ENCODE results near the gene AGAP3.
A peak's percentile ranks its signal among the peaks of the same experiment; 100 is the strongest.

The AGAP3 gene

DNA sequence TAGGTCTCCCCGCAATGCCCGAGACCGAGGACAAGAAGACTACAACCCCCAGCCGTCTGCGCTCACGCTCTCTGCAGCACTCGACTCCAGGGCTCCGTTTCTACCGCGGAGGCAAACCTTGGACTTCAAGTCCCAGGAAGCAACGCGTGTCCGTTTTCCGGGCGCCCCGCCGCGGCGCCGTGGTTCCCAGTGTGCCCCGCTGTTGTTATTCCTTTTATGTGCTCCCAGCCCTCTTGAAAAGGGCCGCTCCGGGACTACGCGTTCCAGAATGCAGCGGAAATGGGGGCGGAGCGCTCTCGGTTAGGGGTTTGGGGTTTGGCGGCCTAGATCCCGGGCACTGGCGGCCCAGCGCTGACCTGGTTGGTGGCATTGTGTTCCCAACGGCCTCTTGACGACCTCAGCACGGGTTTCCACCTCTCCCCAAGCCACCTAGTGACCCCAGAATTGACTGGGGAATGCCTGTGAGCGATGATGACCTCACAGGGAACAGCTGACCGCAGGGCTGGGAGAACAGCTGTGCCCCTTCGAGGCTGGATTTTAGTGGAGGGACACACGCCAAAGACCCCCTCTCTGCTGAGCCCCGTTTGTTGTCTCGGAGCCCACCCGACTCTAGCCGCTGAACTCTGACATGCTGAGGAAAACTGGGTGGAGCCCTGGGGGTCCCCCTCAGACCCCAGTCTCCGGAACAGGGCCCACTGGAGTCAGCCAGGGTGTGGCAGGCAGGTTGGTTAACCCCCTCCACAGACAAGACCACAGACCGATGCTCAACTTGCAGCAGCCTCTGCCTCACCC lies 28.1 kb upstream of the AGAP3 start:
- DNase-seq, result peak; percentile 99

DNA sequence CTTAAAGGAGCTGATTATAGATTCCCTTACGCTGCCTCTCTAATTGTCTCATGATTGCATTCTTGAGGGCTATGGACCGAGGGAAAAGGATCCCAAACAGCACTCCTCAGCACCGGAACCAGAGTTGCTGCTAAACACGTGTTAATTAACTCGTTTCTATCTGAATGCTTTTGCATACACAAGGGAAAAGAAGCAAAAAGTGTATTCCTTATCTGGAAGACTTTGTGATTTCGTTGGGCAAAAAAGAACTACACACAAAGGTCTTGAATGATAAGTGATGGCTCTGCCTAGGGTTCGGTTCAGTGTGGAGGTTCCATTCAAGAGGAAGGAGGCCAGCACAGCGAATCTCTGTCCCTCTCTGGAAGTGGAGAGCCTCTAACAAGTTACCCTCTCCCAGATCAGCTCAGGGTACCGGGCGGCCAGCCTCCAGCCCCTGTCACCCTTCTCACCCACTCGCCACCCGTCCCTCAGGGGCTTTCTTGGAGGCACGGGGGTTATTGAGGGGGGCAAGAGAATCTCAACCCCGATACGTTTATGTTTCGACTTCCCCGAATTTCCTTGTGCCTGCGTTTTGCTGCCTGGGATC lies 27.4 kb upstream of the AGAP3 start:
- DNase-seq, result no peak

DNA sequence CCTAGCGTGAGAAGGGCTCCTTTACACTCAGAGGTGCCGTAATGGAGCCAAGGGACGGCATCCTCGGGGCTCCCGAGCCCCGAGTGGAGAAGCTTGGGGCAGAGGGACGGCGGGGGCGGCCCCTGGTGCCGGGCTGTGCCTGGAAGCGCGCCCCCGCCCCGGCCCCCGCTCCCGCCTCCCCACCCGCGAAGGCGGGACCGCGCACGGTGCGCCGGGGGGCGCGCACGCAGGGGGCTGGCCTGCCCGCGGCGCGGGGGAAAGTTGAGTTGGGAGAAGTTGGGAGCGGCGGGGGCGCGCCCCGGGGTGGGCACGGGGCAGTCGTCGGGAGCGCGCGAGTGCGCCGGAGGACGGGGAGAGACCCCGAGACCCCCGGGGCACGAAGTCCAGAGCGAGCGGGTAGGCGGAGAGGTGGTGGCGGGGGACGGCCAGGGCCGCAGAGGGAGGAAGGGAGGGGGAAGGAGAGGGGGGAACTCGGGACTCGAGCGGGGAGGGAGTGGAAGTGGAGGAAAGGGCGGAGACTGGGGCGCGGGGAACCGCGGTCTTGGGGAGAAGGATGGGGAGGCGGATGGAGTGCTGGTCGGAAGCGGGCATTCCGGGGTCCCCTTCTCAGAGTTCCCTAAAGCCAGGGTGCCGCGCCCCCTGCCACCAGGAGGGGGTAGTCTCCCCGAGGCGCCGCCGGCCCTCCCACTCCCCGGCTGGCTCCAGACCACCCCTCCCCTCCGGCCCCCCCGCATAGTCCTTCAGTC lies 26.7 kb upstream of the AGAP3 start, which contains the start of gene SLC4A2:
Gene SLC4A2 (plus strand): TSS at position 223 of the 746 bp plus-strand sequence. CDS start 2,399 bp downstream, outside the sequence.
- DNase-seq, result peak; percentile 62

DNA sequence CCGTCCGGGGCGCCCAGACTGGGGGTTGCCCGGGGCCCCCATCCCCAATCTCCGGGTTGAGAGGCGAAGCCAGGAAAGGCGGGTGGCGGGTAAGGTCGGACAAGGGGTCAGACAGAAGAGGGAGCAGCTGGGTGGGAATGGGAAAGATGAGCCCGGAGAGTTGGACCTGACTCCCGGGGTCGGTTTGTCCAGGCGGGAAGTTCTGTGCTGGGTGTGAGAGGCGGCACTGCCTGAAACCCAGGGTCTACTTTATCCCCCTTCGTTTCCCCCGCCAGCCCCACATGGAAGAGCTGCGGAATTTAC lies 26.2 kb upstream of the AGAP3 start:
- no peak for DNase-seq

DNA sequence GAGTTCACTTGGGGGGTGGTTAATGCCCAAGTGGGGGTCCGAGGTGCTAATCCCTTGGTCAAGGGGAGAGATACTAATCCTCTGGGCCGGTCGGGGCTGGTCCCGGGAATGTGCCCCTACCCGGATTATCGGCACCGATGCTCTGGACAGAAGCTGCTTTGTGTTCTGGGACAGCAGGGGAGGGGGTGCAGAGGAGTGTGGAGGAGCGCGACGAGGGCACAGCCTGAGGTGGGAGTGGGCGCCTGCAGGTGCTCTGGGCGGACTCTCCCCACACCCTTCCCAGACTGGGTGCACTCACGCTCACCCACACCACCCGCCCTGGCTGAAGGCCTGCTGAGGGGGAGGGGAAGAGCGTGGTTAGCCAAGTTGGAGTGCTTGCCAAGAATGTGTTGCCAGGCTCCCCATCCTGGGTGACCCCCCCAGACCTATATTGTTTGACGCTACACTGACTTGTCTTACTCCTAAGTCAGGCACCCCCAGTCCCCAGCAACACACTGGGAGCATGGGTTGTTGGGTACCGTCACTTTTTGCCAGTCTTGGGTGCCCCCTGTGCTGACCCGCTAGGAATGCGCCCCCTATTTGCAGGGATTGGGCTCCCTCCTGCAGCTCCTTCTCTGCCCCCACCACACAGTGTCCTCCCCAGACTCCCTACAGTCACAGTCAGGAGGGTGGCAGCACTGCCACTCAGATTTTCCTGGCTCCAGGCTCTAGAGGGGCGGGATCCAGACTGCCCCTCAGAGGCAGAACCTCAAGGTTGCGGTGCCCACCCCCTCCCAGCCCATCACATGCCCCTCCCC lies 25.7 kb upstream of the AGAP3 start:
- peak; percentile 51 for DNase-seq

DNA sequence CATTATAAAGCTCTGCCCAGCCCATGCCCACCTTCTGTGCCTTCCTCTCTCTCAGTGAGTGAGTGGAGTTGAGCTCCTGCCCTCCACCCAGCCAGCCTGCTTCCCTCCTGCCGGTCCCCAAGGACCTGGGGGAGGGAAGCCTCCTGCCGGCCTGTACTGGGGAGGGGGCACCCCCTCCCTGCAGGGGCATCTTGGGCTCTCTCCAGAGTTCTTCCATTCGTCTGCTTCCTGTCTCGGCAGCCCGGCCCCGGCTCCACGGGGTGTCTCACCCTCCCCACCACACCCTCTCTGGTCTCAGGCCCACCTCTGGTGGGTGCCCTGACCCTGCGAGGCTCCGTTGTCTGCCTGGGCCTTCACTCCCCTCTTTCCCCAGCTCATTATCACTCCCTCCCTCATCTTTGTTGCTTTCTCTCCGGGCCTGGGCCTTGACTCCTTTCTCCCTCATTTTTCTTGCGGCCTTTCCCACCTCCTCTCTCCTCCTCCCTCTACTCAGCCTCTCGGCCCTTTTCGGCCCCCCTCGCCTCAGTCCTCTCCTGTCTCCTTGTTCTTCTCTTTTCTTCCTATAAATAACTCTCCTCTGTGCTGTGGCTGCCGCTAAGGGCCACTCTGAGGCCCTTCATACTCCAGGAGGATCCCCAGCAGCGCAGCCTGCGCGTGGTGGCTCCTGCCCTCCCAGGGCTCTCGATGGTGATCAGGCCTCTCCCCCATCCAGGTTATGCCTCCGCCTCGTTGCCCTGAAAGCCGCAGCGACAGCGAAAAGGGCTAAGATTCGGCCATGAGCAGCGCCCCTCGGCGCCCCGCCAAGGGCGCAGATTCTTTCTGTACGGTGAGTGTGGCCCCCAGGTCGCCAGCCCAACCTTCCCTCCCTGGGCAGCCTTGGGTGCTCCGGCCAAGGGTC lies 24.8 kb upstream of the AGAP3 start:
- DNase-seq, result no peak

DNA sequence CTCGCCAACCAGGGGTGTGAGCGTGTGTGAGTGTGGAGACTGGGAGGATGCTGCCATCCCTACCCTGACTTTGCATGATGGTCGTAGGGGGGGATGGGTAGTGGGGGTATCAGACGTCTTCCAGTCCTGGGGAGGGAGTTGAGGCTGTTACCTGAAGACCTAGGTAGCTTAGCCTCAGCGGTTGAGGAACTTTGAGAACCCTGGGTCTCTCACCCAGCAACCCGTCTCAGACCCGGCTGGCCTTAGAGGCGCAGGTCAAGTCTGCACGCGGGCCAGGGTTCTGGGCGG lies 24.2 kb upstream of the AGAP3 start:
- no peak for DNase-seq

DNA sequence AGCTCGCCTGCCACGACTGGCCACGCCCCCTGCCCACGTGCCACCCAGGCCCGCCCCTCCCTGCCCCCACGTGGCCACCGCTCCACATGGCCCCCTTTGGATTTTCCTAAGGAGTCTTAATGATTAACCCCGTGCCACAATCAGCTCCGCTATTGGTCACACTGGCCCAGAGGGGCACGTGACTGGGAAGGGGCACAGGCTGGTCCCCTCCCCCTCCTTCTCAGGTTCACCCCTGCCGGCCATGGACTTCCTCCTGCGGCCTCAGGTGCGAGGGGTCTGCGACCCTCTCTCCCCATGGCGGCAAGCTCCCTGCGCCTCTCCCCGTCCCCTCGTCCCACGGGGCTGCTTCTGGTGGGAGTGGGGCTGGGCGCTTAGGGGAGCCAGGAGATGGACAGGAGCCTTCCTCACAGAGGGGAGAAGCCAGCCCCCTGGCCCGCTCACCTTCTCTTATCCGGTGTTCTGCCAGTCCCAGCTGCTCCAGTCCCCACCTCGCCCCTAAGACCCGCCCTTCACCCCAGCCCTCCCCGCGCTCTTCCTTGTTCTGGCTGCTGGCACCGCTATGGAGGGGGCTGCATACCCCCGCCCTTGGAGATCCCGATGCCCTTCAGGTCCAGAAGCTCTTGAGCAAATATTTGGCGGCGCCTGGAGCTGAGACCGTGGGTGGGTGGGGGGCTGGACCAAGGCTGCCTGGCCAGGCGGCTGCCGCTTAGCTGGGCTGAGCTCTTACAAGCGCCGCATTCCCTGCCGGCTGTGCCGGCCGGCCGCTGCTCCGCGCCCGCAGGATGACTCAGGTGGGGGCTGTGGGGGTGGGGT lies 23.7 kb upstream of the AGAP3 start:
- DNase-seq, result peak; percentile 85

DNA sequence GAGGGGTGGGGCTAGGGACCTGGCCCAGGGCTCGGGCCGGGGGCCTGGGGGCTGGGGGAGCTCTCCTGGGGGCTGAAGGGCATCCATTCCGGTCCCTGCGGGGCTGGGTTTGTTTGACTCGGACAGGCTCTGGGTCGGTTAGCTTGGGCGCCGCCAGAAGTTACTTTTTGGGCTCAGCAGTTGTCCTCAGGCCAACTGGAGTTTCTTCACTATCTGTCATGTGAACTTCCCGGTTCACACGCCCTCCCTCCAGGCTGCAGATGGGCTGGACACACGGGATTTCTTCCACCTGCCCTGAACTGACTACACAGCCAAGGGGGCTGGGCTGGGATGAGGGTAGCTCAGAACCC lies 23.1 kb upstream of the AGAP3 start:
- DNase-seq, result no peak

DNA sequence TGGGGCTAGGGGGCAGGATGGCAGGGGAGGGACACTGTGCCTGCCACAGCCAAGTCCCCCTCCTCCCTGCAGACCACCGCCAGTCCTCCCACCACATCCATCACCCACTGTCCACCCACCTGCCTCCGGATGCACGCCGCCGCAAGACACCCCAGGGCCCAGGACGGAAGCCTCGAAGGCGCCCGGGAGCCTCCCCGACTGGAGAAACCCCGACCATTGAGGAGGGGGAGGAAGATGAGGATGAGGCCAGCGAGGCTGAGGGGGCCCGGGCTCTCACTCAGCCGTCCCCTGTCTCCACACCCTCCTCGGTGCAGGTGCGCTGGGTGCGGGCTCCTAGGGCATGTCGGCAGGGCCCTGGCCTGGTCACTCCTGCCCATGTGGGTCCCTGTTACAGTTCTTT lies 21.8 kb upstream of the AGAP3 start:
- no peak for DNase-seq

DNA sequence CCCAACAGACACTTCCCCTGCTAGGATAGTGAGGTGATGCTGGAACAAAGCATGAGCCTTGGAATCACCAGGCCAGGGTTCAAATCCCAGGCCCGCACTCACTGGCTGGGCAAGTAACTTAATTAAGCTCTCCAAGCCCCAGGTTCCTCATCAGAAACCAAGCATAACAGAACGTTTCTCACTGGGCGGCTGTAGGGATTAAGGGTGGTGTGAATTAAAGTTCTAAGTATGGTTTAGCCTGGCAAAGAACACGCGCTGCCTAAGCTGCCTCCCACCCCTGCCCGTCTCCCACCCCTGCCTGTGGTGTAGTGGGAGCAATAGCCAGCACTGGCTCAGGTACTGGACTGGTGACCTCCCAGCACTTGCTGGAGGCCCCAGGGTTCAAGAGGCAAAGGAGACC lies 21.3 kb upstream of the AGAP3 start:
- DNase-seq, result no peak

DNA sequence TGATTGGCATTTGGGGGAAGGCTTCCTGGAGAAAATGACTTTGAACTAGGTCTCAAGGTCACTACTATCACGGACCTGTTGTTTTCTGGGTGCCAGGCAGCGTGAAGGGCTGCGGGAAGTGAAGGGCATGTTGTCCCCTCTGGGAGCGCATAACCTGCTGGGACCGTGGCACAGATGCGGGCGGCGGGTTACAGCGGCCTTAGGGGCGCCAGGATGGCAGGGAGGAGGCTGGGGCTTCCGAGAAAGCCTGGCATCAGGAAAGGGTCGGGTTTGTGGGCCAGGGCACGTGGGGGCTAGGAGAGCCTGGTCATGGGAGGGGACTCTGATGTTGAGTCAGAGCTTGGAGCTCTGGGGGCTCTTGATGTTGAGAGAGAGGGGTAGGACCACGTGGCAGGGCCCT lies 20.8 kb upstream of the AGAP3 start:
- no peak for DNase-seq

DNA sequence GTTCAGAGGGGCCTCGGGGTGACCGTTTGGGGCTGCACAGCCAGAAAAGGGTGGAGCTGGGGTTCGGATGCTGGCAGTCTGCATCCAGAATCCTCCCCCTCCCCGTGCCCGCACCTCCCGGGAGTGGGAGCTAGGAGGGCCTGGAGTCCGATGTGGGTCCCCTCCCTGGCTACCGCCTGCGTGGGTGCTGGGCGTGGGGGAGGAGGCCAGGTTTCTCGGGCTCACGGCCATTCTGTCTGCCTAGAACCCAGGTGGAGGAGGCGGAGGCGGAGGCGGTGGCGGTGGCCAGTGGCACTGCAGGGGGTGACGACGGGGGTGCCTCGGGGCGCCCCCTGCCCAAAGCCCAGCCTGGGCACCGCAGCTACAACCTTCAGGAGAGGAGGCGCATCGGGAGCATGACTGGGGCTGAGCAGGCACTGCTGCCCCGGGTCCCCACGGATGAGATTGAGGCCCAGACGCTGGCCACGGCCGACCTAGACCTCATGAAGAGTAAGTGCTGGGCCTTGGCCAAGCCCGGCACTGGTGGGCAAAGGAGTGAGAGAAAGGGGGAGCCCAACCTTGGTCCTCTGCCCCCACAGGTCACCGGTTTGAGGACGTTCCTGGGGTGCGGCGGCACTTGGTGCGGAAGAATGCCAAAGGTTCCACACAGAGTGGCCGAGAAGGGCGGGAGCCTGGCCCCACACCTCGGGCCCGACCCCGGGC lies 19.9 kb upstream of the AGAP3 start:
- no peak for DNase-seq

DNA sequence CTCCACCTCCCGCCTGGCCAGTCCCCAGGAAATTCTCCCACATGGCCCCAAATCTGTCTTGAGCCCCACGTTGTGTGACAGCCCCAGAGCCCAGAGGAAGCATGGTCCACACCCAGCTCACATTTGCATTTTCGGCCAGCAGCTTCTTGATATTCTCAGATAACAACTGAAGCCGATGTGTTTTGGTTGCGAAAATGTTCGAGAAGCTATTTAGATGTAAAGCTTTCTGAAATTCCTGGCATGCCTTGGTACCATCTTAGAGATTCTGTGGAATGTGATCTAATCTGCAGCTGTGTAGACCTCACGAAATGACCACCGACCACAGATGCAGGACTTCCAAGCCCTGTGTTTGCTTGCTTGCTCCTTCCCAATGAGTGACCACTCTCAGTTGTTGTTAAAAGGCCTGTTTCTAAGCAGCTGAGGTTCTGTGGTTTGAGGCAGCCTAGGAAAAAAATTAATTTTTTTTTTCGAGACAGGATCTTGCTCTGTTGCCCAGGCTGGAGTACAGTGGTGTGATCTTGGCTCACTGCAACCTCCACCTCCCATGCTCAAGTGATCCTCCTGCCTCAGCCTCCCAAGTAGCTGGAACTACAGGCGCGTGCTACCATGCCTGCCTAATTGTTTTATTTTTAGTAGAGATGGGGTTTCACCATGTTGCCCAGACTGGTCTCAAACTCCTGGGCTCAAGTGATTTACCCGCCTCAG lies 18.1 kb upstream of the AGAP3 start:
- DNase-seq, result no peak

DNA sequence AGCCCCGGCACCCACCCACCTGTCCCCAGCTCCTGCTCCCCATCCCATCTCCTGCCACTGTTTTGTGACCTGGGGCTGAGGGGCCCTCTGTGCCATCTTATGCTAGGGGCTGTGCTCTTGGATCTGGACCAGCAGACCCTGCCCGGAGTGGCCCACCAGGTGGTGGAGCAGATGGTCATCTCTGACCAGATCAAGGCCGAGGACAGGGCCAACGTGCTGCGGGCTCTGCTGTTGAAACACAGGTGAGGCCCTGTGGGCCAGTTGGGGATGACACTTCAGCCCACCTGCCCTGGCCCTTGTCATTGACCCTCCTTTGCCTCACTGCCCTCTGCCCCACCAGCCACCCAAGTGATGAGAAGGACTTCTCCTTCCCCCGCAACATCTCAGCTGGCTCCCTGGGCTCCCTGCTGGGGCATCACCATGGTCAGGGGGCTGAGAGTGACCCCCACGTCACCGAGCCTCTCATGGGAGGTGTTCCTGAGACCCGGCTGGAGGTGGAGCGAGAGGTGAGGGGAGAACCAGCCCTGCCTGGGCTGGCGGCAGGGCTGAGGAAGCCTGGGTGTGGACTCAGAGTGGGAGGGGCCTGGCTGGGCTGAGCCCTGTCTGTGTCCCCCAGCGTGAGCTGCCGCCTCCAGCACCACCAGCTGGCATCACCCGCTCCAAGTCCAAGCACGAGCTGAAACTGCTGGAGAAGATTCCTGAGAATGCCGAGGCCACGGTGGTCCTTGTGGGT lies 16.3 kb upstream of the AGAP3 start:
- DNase-seq, result no peak

DNA sequence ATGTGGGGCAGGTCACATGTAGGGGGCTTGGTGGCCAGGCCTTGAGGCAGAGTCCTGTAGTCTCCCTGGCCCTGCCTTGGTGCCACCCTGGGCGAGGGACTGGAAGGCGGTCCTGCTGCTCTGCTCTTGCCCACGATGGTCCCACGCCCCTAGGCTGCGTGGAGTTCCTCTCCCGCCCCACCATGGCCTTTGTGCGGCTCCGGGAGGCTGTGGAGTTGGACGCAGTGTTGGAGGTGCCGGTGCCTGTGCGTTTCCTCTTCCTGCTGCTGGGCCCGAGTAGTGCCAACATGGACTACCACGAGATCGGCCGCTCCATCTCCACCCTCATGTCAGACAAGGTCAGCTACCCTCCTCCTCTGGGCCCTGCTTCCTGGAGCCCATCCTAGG lies 15.7 kb upstream of the AGAP3 start:
- DNase-seq, result no peak

DNA sequence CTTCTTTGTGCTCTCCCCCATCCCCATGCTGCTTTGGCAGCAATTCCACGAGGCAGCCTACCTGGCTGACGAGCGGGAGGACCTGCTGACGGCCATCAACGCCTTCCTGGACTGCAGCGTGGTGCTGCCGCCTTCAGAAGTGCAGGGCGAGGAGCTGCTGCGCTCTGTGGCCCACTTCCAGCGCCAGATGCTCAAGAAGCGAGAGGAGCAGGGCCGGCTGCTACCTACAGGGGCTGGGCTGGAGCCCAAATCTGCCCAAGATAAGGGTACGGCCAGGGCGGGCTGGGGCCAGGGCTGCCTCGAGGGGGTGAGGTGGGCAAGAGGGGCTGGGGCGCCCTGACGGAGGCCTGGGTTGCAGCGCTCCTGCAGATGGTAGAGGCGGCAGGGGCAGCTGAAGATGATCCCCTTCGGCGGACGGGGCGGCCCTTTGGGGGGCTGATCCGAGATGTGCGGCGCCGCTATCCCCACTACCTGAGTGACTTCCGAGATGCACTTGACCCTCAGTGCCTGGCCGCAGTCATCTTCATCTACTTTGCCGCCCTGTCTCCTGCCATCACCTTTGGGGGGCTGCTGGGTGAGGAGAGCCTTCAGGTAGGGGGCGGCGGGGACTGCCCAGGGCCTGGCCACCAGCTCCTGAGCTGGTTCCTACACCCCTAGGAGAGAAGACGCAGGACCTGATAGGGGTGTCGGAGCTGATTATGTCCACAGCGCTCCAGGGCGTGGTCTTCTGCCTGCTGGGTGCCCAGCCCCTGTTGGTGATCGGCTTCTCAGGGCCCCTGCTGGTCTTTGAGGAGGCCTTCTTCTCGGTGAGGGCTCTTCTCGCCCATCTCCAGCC lies 15.0 kb upstream of the AGAP3 start:
- DNase-seq, result no peak

DNA sequence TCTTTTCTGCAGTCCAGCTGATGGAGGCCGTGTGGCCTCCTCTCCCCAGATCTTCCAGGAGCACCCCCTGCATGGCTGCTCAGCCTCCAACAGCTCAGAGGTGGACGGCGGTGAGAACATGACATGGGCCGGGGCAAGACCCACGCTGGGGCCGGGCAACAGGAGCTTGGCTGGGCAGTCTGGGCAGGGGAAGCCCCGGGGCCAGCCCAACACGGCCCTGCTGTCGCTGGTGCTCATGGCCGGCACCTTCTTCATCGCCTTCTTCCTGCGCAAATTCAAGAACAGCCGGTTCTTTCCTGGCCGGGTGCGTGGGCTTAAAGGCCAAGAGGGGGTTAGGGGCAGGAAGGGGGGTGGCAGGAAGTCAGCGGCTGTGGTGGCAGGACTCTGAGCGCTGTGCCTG lies 12.3 kb upstream of the AGAP3 start:
- DNase-seq, result no peak

All from kidney glomerular epithelial cell (primary cell).